Upper lobe of left lung (tissue), 6 donors: Measurements from ENCODE around the gene SOX5. TPM values are rescaled to one million over a fixed set of nuclear protein-coding genes. Genes with fewer than 3 reads are reported as not detected.

Experiments
- ATAC-seq, 2 donors: fragments of 200-7000 bp; cut with Tn5 transposase; one replicate each; pipeline ENCODE4 v1.9.1; 2022; ENCODE audit warnings: mild to moderate bottlenecking in 2 of 2, moderate library complexity in 2 of 2; ENCODE audit not compliant: low FRiP score in 2 of 2
- DNase-seq, 2 donors: peaks; one replicate each; pipeline ENCODE4 v3.0.0-alpha.2; 2019 to 2020
- H3K27ac ChIP-seq, 4 donors: fragments of 200-600 bp; sonication (generic); one replicate each; pipeline ENCODE4 v1.5.1; 2016 to 2019
- H3K27me3 ChIP-seq, 4 donors: fragments of 200-600 bp; sonication (generic); one replicate each; pipeline ENCODE4 v1.5.1; 2017 to 2019
- H3K36me3 ChIP-seq, 4 donors: fragments of 200-600 bp; sonication (generic); one replicate each; pipeline ENCODE4 v1.5.1; 2016 to 2019
- H3K4me1 ChIP-seq, 4 donors: fragments of 200-600 bp; sonication (generic); one replicate each; pipeline ENCODE4 v1.5.1; 2018 to 2019
- H3K4me3 ChIP-seq, 4 donors: fragments of 200-600 bp; sonication (generic); one replicate each; pipeline ENCODE4 v1.5.1; 2017 to 2019; ENCODE audit warnings: mild to moderate bottlenecking in 2 of 4, moderate library complexity in 1 of 4
- H3K9me3 ChIP-seq, 4 donors: fragments of 200-600 bp; sonication (generic); one replicate each; pipeline ENCODE4 v1.5.1; 2018 to 2019
- CTCF ChIP-seq, 6 experiments: fragments of 450-650 bp in 4 of 6; fragments of 200-600 bp in 2 of 6; sonication (generic) in 2 of 6; IDR thresholded peaks; one replicate each; pipeline ENCODE4 v1.5.1; 2016 to 2019; ENCODE audit warnings: antibody characterized with exemption in 6 of 6
- EP300 ChIP-seq, 4 donors: sonication (generic); formaldehyde crosslinking; IDR thresholded peaks; one replicate each; pipeline ENCODE4 v1.5.1; 2017; ENCODE audit warnings: antibody characterized with exemption in 4 of 4, control low read depth in 2 of 4
- POLR2A ChIP-seq, 4 donors: fragments of 450-650 bp; IDR thresholded peaks; one replicate each; pipeline ENCODE4 v1.5.1; 2016 to 2017; ENCODE audit warnings: antibody characterized with exemption in 4 of 4, mild to moderate bottlenecking in 2 of 4
- POLR2AphosphoS5 ChIP-seq, 2 donors: sonication (generic); formaldehyde crosslinking; IDR thresholded peaks; one replicate each; pipeline ENCODE4 v1.5.1; 2017; ENCODE audit warnings: antibody characterized with exemption in 2 of 2
- WGBS, 2 donors: methylation state at CpG; one replicate each; pipeline ENCODE4 v1.1.5; 2017 to 2018; 5-methylcytosine and 5-hydroxymethylcytosine counted together
- total RNA-seq, 6 donors: library from RNA; depleted of rRNA in 4 of 6; stranded (reverse); fragments of >200 nt in 4 of 6; gene quantifications; one replicate each; pipeline versions ENCODE4 v1.1.0 to v1.2.1, GENCODE V29; 2016 to 2021
- donor health status: DM: no; HTN: no; CAD: no; lungs with moderate emphysema.
- donor health status: DM: no; HTN: yes; CAD: no; lungs with severe emphysema.

SOX5 gene
- total RNA-seq, 6 donors from 2014 or later, result 9.6 to 31.4 (median 14.5) TPM

- H3K4me3 ChIP-seq, result no peak overlapping the region
- DNase-seq (no peak), ATAC-seq (no peak)
- TF ChIP-seq POLR2AphosphoS5 (IDR thresholded peaks at IDR 0.05) (no peak), EP300 (IDR thresholded peaks at IDR 0.05) (no peak), CTCF (IDR thresholded peaks at IDR 0.05) (no peak), POLR2A (IDR thresholded peaks at IDR 0.05) (no peak)
- no peaks in the 10 kb centered on the region for H3K9me3 ChIP-seq
- no peaks in the 10 kb centered on the region for H3K27me3 ChIP-seq
- WGBS, 2 donors, result 70 to 92% methylated on average over 1 of the region's 1 CpG
- no peak overlapping the region for H3K27ac ChIP-seq
- H3K4me1 ChIP-seq, result no peaks in the 10 kb centered on the region
- H3K36me3 ChIP-seq, result no peaks in the 10 kb centered on the region
Measured at GRCh38 chr12:23959826-23960225, 10.4 kb upstream of the SOX5 start.

GRCh38 chr12:23954332-23954731 lies 4.9 kb upstream of the SOX5 start:
- DNase-seq (no peak), ATAC-seq (no peak)
- TF ChIP-seq CTCF (IDR thresholded peaks at IDR 0.05) (no peak), EP300 (IDR thresholded peaks at IDR 0.05) (no peak), POLR2A (IDR thresholded peaks at IDR 0.05) (no peak), POLR2AphosphoS5 (IDR thresholded peaks at IDR 0.05) (no peak)
- Histone ChIP-seq H3K4me1 (peaks cover 0 to 6% (median 0%) of the 10 kb centered on the region in 4 donors), H3K27me3 (no peaks in the 10 kb centered on the region), H3K36me3 (no peaks in the 10 kb centered on the region), H3K4me3 (no peak overlapping the region), H3K9me3 (no peaks in the 10 kb centered on the region), H3K27ac (no peak overlapping the region)

GRCh38 chr12:23952071-23952470 lies 2.6 kb upstream of the SOX5 start:
- no peak for DNase-seq
- Histone ChIP-seq H3K9me3 (no peaks in the 10 kb centered on the region), H3K27me3 (no peaks in the 10 kb centered on the region), H3K4me3 (no peak overlapping the region), H3K27ac (no peak overlapping the region), H3K4me1 (peaks cover 0 to 6% (median 2%) of the 10 kb centered on the region in 4 donors), H3K36me3 (no peaks in the 10 kb centered on the region)
- no peak for ATAC-seq
- TF ChIP-seq CTCF (IDR thresholded peaks at IDR 0.05) (no peak), POLR2AphosphoS5 (IDR thresholded peaks at IDR 0.05) (no peak), POLR2A (IDR thresholded peaks at IDR 0.05) (no peak), EP300 (IDR thresholded peaks at IDR 0.05) (no peak)
- 58 to 74% methylated on average over 3 of the region's 3 CpGs for WGBS, 2 donors

- Histone ChIP-seq H3K9me3 (no peaks in the 10 kb centered on the region), H3K27me3 (no peaks in the 10 kb centered on the region), H3K4me3 (peak overlapping the region in 3 of 4 donors; percentile 36 to 47 (median 44)), H3K36me3 (no peaks in the 10 kb centered on the region), H3K4me1 (peaks cover 0 to 6% (median 2%) of the 10 kb centered on the region in 4 donors), H3K27ac (no peak overlapping the region)
- ATAC-seq (peak; percentile 49 to 59), DNase-seq (no peak)
- TF ChIP-seq POLR2AphosphoS5 (IDR thresholded peaks at IDR 0.05) (no peak), CTCF (IDR thresholded peaks at IDR 0.05) (no peak), POLR2A (IDR thresholded peaks at IDR 0.05) (no peak), EP300 (IDR thresholded peaks at IDR 0.05) (no peak)
- 26 to 27% methylated on average over 11 of the region's 11 CpGs for WGBS, 2 donors
Measured at GRCh38 chr12:23950775-23951451, 1.4 kb upstream of the SOX5 start.
